Endometrial microvascular endothelial cells (primary cell): ENCODE measurements around the gene CHMP2B. TPM values are rescaled to one million over a fixed set of nuclear protein-coding genes. Genes with fewer than 3 reads are reported as not detected.
"Not testable (repeated sequence)": the region's sequence is repeated elsewhere in the genome, so short reads cannot be mapped to it uniquely, and the experiment has no call there.

ENCODE experiments used
- in situ Hi-C: cut with HindIII; loops from 2 replicates; pipeline ENCODE4 v1.10.0; 2017; ENCODE audit warnings: low sequenced_read_pairs, low pct_unique_long_range_greater_than_20kb; ENCODE audit errors: inconsistent ontology term
- total RNA-seq: library from RNA; depleted of rRNA; stranded (reverse); fragments of >200 nt; gene quantifications from one replicate; pipeline ENCODE4 v1.2.3, GENCODE V29; 2015; ENCODE audit errors: inconsistent ontology term

Gene CHMP2B
- total RNA-seq, 1 donor from 2014 or later: 23.1 TPM

DNA sequence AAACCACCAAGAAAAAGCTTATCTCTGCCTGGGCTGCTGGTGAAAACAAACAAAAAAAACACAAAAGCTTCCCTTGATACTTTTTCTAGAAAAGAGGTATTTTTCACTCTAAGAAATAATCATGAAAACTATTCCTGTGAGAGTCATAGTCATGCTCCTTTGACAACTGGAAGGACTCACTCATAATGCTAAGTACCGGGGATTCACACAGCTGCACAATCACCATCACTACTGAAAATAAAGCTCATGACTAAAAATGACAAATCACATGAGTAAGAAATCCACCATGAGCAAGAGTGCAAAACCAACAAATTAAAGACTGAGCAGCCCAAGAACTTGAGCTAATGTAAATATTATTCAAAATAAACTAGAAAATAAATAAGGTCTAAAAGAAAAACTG lies 59.9 kb downstream of the CHMP2B start:
- in situ Hi-C loops: no loop called here

DNA sequence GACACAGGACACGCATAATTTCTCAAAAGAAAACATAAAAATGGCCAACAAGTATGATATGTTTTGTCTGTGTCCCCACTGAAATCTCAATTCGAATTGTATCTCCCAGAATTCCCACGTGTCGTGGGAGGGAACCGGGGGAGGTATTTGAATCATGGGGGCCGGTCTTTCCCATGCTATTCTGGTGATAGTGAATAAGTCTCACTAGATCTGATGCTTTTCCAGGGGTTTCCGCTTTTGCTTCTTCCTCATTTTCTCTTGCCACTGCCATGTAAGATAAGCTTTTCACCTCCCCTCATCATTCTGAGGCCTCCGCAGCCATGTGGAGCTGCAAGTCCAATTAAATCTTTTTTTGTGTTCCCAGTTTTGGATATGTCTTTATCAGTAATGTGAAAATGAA lies 61.3 kb downstream of the CHMP2B start:
- in situ Hi-C loops: no loop called here

DNA sequence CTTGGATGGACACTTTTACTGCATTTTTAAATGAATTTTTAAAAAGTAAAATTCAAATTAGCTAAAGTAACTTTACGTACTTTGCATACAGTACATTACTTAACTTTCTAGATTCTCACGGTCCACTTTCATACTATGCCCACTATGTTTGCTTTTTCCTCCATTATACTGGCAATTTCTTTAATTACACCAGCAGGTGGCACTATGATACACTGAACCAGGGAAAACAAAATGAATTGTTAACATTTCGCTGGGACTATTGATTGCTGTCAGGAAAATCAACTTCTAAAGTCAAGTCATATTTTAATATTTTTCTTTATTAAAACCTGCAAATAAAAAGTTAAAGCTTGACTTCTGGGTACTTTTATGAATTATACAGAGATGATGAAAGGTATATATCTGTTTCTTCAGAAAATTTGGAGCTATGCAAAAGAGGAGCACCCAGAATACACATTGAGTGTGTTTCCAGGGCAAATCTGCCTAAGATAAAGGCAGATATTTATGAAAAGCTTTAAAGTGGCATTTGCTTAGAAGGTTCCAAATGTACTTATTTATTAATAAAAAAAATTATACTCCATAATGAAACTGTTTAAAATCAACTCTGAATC lies 71.1 kb downstream of the CHMP2B start:
- in situ Hi-C loops: no loop called here

DNA sequence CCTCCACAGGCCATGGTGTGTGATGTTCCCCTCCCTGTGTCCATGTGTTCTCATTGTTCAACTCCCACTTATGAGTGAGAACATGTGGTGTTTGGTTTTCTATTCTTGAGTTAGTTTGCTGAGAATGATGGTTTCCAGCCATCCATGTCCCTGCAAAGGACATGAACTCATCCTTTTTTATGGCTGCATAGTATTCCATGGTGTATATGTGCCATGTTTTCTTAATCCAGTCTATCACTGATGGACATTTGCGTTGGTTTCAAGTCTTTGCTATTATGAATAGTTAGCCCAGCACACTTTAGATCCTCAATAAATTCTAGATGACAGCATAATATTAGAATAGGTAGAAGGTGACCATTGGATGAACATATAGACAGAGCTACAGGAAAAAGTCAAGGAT lies 77.9 kb downstream of the CHMP2B start:
- in situ Hi-C loops: not testable (repeated sequence)

Other genes with a start within 250 kb of the CHMP2B start
- gene VGLL3, start 236.2 kb upstream of the CHMP2B start, total RNA-seq: 5.9 TPM
- not detected for gene POU1F1, start 49.3 kb downstream of the CHMP2B start, total RNA-seq